Muscle of back (tissue), 11 donors: ENCODE results near the gene DNAJC25. TPM values are rescaled to one million over a fixed set of nuclear protein-coding genes. Genes with fewer than 3 reads are reported as not detected.
"Not testable (repeated sequence)": the region's sequence is repeated elsewhere in the genome, so short reads cannot be mapped to it uniquely, and the experiment has no call there.

ENCODE experiments used
- DNase-seq, 3 donors: peaks; one replicate each; pipeline versions ENCODE4 v3.0.0 to v3.0.0-alpha.2; 2013
- polyA plus RNA-seq, 10 donors: library from polyadenylated mRNA; unstranded; fragments of 120-200 nt; gene quantifications; one replicate each; pipeline ENCODE4 v1.2.1, GENCODE V29; 2013; ENCODE audit not compliant: insufficient read length in 10 of 10

DNAJC25 gene
- polyA plus RNA-seq, 10 donors, result 8.0 to 10.2 (median 8.8) TPM

GRCh38 chr9:111663301-111663823 is 32.2 kb downstream of the DNAJC25 start:
- DNase-seq, result no peak

DNA sequence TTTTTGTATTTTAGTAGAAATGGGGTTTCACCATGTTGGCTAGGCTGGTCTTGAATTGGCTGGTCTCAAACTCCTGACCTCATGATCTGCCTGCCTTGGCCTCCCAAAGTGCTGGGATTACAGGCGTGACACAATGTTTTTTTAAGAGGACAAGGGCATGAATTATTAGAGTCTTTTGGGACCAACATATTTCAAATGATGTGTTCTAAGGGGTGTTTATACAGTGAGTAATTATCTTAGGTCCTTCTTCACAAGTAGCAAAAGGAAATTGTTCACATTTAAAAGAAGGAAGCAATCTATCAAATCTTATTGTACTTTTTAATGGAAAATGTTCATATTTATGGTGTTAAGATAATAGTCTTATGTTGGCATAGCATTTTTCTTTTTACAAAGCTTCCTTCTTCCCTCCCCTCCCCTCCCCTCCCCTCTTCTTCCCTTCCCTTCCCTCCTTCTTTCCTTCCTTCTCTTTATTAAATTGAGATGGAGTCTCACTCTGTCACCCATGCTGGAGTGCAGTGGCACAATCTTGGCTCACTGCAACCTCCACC is 37.0 kb downstream of the DNAJC25 start:
- no peak for DNase-seq

DNA sequence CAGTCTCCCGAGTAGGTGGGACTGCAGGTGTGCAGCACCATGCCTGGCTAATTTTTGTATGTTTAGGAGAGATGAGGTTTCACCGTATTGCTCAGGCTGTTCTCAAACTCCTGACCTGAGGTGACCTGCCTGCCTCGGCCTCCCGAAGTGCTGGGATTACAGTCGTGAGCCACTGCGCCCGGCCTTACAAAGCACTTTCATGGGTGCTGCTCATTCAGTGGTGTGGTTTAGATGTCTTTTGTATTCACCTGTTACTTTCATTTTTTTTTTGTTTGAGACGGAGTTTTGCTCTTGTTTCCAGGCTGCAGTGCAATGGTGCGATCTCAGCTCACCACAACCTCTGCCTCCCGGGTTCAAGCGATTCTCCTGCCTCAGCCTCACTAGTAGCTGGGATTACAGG is 37.5 kb downstream of the DNAJC25 start:
- not testable (repeated sequence) for DNase-seq

GRCh38 chr9:111674319-111674718 is 43.2 kb downstream of the DNAJC25 start:
- no peak for DNase-seq

GRCh38 chr9:111676116-111676515 is 45.0 kb downstream of the DNAJC25 start:
- DNase-seq, result no peak

GRCh38 chr9:111678293-111678692 is 47.2 kb downstream of the DNAJC25 start:
- no peak for DNase-seq

- no peak for DNase-seq
Observed at GRCh38 chr9:111679199-111679598, 48.1 kb downstream of the DNAJC25 start.

- no peak for DNase-seq
Observed at GRCh38 chr9:111683392-111683791, 52.3 kb downstream of the DNAJC25 start.

DNA sequence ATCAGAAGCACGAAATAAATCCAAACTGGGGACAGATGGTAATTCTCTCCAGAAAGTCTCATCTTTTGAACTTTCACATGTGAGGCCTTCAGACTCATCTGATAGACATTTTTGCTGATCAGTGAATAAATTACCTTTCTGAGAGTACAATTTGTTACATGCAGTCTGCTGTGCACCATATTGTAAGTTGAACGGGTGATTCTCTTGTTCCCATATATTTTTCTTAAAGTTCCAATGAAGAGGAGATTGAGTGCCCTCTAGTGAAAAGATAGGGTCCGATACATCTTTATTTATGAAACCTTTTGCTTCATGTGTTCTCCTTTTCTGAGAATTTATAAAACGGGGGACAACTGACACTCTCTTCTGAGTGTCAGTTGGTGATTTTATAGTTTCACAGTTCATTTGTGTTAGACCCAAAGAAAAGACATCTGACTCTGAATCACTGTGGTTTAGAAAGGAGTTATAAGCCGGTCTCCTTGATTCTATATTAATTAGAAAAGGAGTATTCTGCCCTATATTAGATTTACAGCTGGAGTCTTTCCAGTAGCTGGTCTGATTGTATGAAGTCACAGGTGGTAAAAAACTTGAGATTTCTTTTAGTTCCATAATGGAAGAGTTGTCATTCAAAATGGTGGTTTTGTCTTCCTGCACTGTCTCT is 60.7 kb downstream of the DNAJC25 start:
- DNase-seq, result peak; percentile 11 to 44 (median 27)

- DNase-seq, result no peak
Observed at GRCh38 chr9:111696796-111697195, 65.7 kb downstream of the DNAJC25 start.

DNA sequence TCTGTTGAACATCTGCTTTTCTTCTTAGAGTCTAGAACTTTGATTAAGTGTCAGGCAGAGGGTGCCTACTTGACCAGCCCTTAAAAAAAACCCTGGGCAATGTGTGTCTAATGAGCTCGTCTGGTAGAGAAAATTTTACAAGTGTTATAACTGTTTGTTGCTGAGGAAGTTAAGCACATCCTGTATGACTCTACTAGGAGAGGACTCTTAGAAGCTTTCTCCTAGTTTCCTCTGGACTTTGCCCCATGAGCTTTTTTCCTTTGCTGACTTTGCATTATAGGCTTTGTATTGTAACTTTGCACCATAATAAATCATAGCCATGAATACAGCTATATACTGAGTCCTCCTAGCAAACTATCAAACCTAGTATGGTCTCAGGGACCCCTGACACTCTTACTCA is 69.6 kb downstream of the DNAJC25 start:
- no peak for DNase-seq

Other genes starting within 250 kb of the DNAJC25 start
- 100 to 1,000 TPM in 9 of 10 donors, 10 to 100 TPM in 1; 88.5 to 187 (median 137) TPM for gene ECPAS, start 147.0 kb upstream of the DNAJC25 start, polyA plus RNA-seq
- 1 to 10 TPM in 7 of 10 donors, under 1 TPM in 3; 0.72 to 2.2 (median 1.4) TPM for gene ZNF483, start 106.2 kb upstream of the DNAJC25 start, polyA plus RNA-seq
- 10 to 100 TPM; 45.7 to 66.2 (median 49.9) TPM for gene PTGR1, start 31.7 kb upstream of the DNAJC25 start, polyA plus RNA-seq
- gene GNG10, start 30.3 kb downstream of the DNAJC25 start, polyA plus RNA-seq, result 10 to 100 TPM; 48.0 to 58.8 (median 53.1) TPM
- gene SHOC1, start 163.6 kb downstream of the DNAJC25 start, polyA plus RNA-seq, result under 1 TPM in 9 of 10 donors, not detected in 1; 0.04 to 0.35 (median 0.15) TPM